ENCODE results near the gene CTTNBP2NL.
"Not testable (repeated sequence)": the region's sequence is repeated elsewhere in the genome, so short reads cannot be mapped to it uniquely, and the experiment has no call there.

Gene CTTNBP2NL

GRCh38 chr1:112470324-112470723 is 74.3 kb downstream of the CTTNBP2NL start:
- not testable (repeated sequence) for DNase-seq

DNA sequence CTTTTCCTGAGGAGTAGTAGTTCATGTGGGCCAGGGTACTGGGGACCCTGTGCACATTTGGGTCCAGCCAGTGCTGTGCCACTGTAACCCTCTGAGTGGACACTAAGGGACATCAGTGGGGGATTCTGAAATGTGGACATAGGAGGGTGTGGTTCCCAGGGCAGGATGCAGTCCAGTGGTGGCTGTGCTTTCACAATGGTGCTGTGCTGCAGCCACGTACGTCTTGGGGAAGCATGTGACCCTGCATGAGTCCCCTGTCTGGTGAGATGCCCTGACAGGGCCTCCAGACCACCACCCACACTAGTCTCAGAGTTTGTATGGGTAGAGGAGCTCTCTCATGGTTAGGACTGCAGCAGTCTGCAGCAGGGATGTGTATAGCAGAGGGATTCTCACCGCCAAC is 75.0 kb downstream of the CTTNBP2NL start:
- DNase-seq = no peak

DNA sequence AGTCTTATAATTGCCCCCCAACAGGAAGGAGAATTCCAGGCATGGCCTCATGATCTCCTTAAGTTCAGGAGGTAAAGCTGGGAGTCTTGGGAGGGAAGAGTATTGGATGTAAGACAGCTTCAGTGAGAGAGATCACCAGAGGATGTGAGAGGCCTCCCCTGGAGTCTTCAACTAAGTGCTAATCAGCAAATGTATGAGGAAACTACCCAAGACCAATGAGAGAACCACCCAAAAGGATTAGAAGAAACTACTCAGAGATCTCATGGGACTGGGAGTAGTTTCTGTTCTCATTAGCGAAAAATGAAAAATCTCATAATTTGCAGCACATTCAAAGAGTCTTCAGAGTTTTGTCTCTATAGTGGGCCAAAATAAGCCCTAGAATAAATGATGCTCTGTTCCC is 76.1 kb downstream of the CTTNBP2NL start:
- no peak for DNase-seq

DNA sequence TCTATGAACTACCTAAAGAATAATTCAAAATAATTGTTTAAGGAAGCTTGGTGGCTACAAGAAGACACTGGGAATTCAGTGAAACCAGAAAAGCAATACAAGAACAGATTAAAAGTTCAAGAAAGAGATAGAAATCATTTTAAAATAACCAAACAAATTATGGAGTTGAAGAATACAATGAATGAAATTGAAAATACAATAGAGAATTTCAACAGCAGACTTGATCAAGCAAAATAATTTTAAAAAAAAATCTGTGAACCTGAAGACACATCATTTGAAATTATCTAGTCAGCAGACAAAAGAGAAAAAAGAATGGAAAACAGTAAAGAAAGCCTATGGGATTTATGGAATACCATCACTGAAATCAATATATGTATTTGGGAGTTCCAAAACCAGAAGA is 81.5 kb downstream of the CTTNBP2NL start:
- DNase-seq = no peak

- DNase-seq = no peak
These were observed 82.3 kb downstream of the CTTNBP2NL start for GRCh38 chr1:112478314-112478713.

- not testable (repeated sequence) for DNase-seq
These were observed 90.0 kb downstream of the CTTNBP2NL start for GRCh38 chr1:112486063-112486462.

DNA sequence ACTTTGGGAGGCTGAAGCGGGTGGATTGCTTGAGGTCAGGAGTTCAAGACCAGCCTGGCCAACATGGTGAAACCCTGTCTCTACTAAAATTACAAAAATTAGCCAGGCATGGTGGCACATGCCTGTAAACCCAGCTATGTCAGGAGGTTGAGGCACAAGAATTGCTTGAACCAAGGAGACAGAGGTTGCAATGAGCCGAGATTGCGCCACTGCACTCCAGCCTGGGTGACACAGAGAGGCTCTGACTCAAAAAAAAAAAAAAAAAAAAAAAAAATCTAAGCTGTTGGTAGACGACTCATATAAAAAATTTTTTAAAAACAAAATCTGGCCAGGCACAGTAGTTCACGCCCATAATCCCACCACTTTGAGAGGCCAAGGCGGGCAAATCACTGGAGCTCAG is 91.7 kb downstream of the CTTNBP2NL start:
- not testable (repeated sequence) for DNase-seq

DNA sequence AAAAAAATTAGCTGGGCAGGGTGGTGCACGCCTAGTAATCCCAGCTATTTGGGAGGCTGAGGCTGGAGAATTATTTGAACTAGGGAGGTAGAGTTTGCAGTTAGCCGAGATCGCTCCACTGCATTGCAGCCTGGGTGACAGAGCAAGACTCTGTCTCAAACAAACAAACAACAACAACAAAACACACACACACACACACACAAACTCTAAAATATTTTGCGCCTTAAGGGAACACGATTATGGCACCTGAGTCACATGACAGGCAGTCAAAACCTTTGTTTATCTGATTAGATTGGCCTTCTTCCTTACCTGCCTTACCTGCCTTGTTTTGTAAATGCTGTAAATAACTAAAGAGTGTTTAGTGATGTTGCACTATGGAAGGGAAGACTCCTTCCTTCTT is 92.1 kb downstream of the CTTNBP2NL start:
- no peak for DNase-seq

DNA sequence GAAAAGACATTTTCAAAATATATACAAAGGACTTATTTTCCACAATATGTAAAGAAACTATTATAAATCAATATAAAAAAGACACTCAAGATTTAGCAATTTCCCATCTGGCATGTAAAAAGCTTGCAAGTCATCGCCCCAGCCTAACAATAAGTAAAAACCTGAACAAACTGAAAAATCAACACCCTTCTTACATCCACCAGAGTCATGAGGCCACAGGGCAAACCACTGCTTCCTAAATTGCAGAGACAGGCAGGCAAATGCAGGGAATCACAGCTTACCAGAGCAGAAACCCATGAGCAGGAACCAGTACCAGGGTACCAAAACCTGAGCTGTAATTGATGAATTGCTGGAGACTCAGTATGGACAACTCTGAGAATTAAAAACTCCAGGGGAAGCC is 96.1 kb downstream of the CTTNBP2NL start:
- DNase-seq = no peak

DNA sequence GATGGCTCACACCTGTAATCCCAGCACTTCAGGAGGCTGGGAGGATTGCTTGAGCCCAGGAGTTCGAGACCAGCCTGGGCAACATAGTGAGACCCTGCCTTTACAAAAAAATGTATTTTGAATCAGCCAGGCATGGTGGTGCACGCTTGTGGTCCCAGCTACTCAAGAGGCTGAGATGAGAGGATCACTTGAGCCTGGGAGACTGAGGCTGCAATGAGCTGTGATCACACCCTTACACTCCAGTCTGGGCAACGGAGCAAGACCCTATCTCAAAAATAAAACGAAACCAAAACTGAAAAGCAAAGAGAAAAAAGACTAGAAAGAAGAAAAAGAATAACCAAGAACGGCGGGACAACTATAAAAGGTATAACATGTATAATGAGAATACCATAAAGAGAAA is 97.3 kb downstream of the CTTNBP2NL start:
- no peak for DNase-seq

DNA sequence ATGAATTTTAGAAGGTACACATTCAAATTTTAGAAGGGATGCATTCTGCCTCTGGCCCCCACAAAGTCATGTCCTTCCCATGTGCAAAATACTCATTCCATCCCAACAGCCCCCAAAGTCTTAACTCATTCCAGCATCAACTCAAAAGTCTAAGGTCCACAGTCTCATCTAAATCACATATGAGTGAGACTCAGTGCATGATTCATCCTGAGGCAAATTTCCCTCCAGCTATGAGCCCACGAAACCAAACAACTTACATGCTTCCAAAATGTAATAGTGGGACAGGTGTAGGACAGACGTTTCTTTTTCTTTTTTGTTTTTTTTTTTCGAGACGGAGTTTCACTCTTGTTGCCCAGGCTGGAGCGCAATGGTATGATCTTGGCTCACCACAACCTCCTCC is 100.3 kb downstream of the CTTNBP2NL start:
- DNase-seq = no peak

DNA sequence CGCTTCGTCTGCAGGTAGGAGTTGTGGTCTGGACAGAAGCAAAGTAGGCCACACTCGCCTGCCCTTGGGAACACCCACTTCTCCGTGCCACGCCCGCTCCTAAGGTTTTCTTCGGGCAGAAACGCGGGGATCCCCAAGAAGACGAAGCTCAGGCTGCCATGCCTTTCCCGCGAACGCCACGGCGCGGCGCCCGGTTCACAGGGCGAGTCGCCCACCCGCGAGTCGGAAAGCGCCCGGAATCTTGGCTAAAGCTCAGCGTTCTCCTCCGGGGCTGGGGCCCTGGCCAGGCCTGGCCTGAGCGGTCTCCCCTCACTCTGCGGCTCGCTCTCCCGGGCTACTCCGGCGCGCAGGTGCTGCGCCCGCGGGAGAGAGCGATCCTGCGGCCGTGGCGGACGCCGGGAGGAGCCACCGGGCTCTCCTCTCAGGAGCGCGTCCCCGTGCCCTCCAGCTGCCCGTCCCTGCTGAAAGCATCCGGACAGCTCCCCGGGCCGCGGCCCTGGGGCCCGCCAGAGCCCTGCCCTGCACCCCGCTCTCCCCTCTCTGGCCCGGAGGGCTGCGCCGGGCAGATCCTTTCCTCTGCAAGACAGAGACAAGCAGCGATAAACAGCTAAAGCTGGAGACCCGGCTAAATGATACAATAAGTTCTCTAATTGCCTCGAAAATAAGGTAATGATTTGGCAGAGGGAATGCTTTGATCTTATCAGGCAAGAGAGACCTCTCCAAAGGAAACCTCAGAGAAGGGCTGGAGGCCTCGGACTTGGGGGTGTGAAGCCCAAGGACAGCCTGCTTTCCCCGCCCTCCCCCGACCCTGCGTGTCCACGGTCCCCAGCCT is 106.0 kb downstream of the CTTNBP2NL start:
- DNase-seq = no peak

- DNase-seq = no peak
These were observed 106.8 kb downstream of the CTTNBP2NL start for GRCh38 chr1:112502826-112503225.

DNA sequence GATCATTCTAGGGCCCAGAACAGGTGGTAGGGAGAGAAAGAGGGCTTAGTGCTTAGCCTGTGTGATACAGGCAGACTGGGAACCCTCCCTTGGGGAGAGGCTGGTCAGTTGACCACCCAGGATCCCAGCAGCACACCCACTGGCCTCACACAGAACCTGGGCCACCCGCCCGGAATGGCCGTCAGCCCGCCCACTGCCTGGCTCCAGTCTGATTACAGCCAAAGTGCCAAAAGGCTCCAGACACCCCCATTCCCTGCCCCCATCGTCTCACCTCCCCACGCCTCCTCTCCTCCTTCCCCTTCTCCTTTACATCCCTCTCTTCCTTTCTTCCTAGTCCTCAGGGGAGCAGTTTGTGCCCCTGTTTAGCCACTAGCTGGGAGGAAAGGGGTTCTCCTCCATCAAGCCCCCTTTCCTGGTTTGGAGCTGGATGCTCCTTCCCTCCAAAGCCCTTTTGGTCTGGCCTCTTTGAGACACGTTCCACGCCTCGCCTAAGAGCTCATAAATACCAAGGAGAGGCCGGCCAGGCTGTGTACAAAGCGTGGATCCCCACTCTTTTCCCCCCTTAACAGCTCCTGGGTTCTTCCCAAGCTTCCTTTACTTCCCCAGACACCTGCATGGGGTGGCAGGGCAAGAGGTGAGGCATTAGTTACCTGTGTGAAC is 108.1 kb downstream of the CTTNBP2NL start:
- DNase-seq = no peak

GRCh38 chr1:112504661-112505399 is 108.8 kb downstream of the CTTNBP2NL start:
- DNase-seq = no peak

DNA sequence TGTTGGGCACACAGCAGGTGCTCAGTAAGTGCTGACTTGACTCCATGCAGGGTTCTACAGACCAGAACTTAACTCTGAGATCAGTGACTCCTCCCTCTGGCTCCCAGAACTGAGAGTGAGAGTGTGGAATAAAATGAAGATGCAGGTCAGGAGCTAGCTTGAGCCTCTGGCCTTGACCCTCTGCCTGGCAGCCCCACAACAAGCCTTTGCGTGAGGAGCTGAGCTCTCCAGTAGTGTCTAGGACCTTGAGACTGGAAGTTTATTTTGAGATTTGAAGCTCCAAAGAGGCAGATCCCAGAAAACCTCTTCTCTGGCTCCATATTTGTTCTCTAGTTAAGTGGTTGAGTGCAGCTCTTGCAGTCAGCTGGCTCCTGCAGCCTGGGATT is 109.4 kb downstream of the CTTNBP2NL start:
- no peak for DNase-seq

GRCh38 chr1:112505878-112506277 is 109.9 kb downstream of the CTTNBP2NL start:
- no peak for DNase-seq

DNA sequence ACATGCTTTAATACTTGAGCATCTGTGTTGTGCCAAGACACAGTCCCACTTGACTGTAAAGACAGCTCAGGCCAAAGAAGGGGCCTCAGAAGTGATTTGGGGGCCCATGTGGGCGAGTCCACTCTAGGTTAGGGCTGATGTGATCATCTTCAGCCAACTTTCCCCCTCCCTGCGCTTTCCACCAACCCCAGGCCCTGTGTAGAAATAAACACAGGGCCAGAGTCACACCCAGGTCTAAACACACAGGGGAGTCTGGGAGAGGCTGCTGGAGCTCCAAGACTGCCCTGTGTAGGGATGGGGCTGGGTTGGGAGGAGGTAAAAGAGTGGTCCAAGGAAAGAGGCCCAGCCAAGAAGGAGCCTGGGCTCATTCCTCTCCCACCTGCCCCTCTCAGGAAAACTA is 110.3 kb downstream of the CTTNBP2NL start:
- DNase-seq = no peak

- no peak for DNase-seq
These were observed 110.7 kb downstream of the CTTNBP2NL start for GRCh38 chr1:112506731-112507130.

DNA sequence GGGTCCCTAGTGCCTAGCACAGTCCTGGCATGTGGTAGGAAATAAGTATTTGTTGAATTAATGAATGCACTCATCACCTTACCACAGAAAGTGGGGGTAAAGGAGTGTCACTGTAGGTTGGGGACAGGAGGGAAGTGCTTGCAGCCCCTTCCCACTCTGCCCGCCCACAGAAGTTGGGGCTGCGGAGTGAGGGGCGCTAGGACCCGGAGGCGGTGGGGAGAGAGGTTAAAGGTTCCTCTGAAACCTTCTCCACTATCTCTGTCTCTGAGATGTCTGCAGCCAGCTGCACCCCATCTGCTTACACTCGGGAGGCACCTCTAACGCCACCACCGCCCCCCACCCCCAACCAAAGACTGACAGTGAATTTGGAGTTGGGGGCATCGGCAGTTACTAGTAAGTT is 111.3 kb downstream of the CTTNBP2NL start:
- DNase-seq = no peak

- no peak for DNase-seq
These were observed 111.9 kb downstream of the CTTNBP2NL start for GRCh38 chr1:112507921-112508277.

DNA sequence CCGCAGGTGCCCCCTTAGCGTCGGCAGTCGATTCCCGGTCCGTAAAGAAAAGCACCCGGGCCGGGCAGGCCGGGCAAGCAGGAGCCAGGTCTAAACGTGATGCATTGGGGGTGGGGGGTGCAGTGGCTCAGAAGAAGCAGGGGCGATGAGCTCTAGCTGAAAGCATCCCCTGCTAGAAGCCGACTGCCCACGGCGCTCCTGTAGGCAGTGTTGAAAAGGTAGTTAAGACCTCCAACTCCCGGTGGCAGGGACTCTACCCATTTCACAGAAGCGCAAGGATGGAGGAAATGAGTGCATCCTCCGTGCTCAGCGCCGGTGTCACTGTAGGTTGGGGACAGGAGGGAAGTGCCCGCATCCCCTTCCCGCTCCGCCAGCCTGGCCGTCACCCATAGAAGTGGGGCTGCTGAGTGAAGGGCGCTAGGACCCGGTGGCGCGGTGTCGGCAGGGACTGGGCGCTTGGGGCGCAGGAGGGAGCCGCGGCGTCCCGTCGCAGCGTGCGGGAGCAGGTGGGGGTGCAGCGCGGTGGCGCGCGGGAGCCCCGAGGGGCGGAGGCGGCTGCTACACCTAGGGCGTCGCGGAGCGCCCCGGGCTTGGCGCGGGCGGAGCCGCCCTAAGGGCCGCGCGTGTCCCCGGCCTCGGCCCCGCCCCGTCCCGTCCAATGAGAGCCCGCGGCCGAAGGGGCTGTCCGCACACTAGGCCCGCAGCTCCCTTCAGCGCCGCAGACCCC is 112.4 kb downstream of the CTTNBP2NL start, which contains the start of gene WNT2B:
WNT2B (plus strand) TSS at position 688 of the 727 bp plus-strand sequence. CDS start 298 bp downstream, outside the sequence.
- no peak for DNase-seq

Data from DMS153 (cell line).